GM18867 (cell line): ENCODE results near the gene GK.
"Not testable (repeated sequence)": the region's sequence is repeated elsewhere in the genome, so short reads cannot be mapped to it uniquely, and the experiment has no call there.

ENCODE experiments used
- ATAC-seq: cut with Tn5 transposase; IDR thresholded peaks from one replicate; pipeline ENCODE4 v1.9.1; 2021; ENCODE audit warnings: mild to moderate bottlenecking, moderate library complexity; ENCODE audit not compliant: unreplicated experiment

The GK gene

GRCh38 chrX:30653415-30654131 lies at the start of gene GK:
TSS of gene GK (plus strand) at chrX:30653423. CDS start at chrX:30653538, 115 bp downstream.
- peak; percentile 11 for ATAC-seq

GRCh38 chrX:30607155-30607554 lies 46.1 kb upstream of the GK start:
- ATAC-seq: no peak

GRCh38 chrX:30610026-30610425 lies 43.2 kb upstream of the GK start:
- ATAC-seq: no peak

- no peak for ATAC-seq
These were observed 41.0 kb upstream of the GK start for GRCh38 chrX:30612250-30612655.

GRCh38 chrX:30613721-30614120 lies 39.5 kb upstream of the GK start:
- ATAC-seq: no peak

- no peak for ATAC-seq
These were observed 38.0 kb upstream of the GK start for GRCh38 chrX:30615229-30615628.

GRCh38 chrX:30618160-30618765 lies 35.0 kb upstream of the GK start:
- ATAC-seq: no peak

- no peak for ATAC-seq
These were observed 33.1 kb upstream of the GK start for GRCh38 chrX:30620125-30620524.

- no peak for ATAC-seq
These were observed 32.1 kb upstream of the GK start for GRCh38 chrX:30620980-30621618.

- no peak for ATAC-seq
These were observed 30.9 kb upstream of the GK start for GRCh38 chrX:30622361-30622760.

- ATAC-seq: no peak
These were observed 26.8 kb upstream of the GK start for GRCh38 chrX:30626402-30626801.

- no peak for ATAC-seq
These were observed 25.2 kb upstream of the GK start for GRCh38 chrX:30627818-30628652.

- ATAC-seq: not testable (repeated sequence)
These were observed 19.2 kb upstream of the GK start for GRCh38 chrX:30634070-30634469.

GRCh38 chrX:30635630-30636029 lies 17.6 kb upstream of the GK start:
- ATAC-seq: no peak

GRCh38 chrX:30637874-30638815 lies 15.1 kb upstream of the GK start:
- ATAC-seq: no peak

GRCh38 chrX:30639702-30640101 lies 13.5 kb upstream of the GK start:
- not testable (repeated sequence) for ATAC-seq

GRCh38 chrX:30642642-30643041 lies 10.6 kb upstream of the GK start:
- no peak for ATAC-seq

- ATAC-seq: no peak
These were observed 9.9 kb upstream of the GK start for GRCh38 chrX:30643313-30643821.

GRCh38 chrX:30649859-30650258 lies 3.4 kb upstream of the GK start:
- ATAC-seq: peak; percentile 17
